ENCODE measurements around the gene ATP2B2. TPM values are rescaled to one million over a fixed set of nuclear protein-coding genes. Genes with fewer than 3 reads are reported as not detected.

Gene ATP2B2
- total and polyA plus RNA-seq, 2 experiments from 2014 or later, result 0.42 to 0.63 TPM

GRCh38 chr3:10338591-10339353 lies 166.6 kb downstream of the ATP2B2 start:
- H3K4me1 Mint-ChIP-seq, result peaks cover 5% of the 10 kb centered on the region; the same call in 2 of the 3 replicates
- Histone ChIP-seq H3K27me3 (ENCODE audit: insufficient read depth) (no peaks in the 10 kb centered on the region), H3K79me2 (replicated peaks; ENCODE audit: insufficient read depth) (no peaks in the 10 kb centered on the region), H3K27ac (ENCODE audit: low read depth) (no peak overlapping the region), H3K4me3 (no peak overlapping the region), H2AFZ (no peak overlapping the region), H3K9me2 (ENCODE audit: insufficient read depth) (no peaks in the 10 kb centered on the region), H3K4me1 (ENCODE audit: insufficient read depth) (no peaks in the 10 kb centered on the region), H3K36me3 (ENCODE audit: insufficient read depth) (no peaks in the 10 kb centered on the region), H4K20me1 (replicated peaks; ENCODE audit: insufficient read depth) (no peaks in the 10 kb centered on the region), H3F3A (replicated peaks; ENCODE audit: low read depth) (no peaks in the 10 kb centered on the region), H3K4me2 (no peak overlapping the region)
- H3K4me3 Mint-ChIP-seq, result no peak overlapping the region
- no peaks in the 10 kb centered on the region; the same call in 2 of the 3 replicates for H3K9me3 Mint-ChIP-seq
- ATAC-seq (no peak), DNase-seq (ENCODE audit: low spot score) (no peak)
- H3K27me3 Mint-ChIP-seq (ENCODE audit: insufficient read depth, low read depth, poor library complexity), result no peaks in the 10 kb centered on the region
- no peak overlapping the region for H3K27ac Mint-ChIP-seq
- TF ChIP-seq NANOG (IDR thresholded peaks at IDR 0.05; ENCODE audit: borderline replicate concordance) (no peak), ZNF331 (CRISPR knock-in tag; IDR thresholded peaks at IDR 0.05; ENCODE audit: low read depth) (no peak), ETS1 (IDR thresholded peaks at IDR 0.05) (no peak), CTCF (conservative IDR thresholded peaks at IDR 0.05; ENCODE audit: low read depth in 2 of 2) (no peak), ZNF462 (CRISPR knock-in tag; IDR thresholded peaks at IDR 0.05) (no peak), ZNF114 (CRISPR knock-in tag; IDR thresholded peaks at IDR 0.05) (no peak)
- H3K36me3 Mint-ChIP-seq (ENCODE audit: low read depth), result no peaks in the 10 kb centered on the region; the same call in 2 of the 3 replicates

Data from GM23338 (cell line).